Gastroesophageal sphincter (tissue), 4 donors: ENCODE data around the gene PLXDC1. TPM values are rescaled to one million over a fixed set of nuclear protein-coding genes. Genes with fewer than 3 reads are reported as not detected.

Source experiments
- ATAC-seq: fragments of 150-250 bp; one replicate; pipeline ENCODE4 v1.9.1; 2016; ENCODE audit warnings: mild to moderate bottlenecking, moderate library complexity
- H3K27ac ChIP-seq, 4 donors: fragments of 200-600 bp; sonication (generic) in 3 of 4; 1 replicate in 3 of 4; 2 replicates in 1 of 4; pipeline ENCODE4 v1.5.1; 2016 to 2019
- H3K27me3 ChIP-seq: fragments of 200-600 bp; sonication (generic); one replicate; pipeline ENCODE4 v1.5.1; 2019
- H3K36me3 ChIP-seq, 2 donors: fragments of 200-600 bp; sonication (generic); one replicate each; pipeline ENCODE4 v1.5.1; 2019; ENCODE audit warnings: control low read depth in 1 of 2
- H3K4me1 ChIP-seq, 3 donors: fragments of 200-600 bp; sonication (generic); 1 replicate in 2 of 3; 2 replicates in 1 of 3; pipeline ENCODE4 v1.5.1; 2016 to 2019; ENCODE audit warnings: control low read depth in 2 of 3
- H3K4me3 ChIP-seq, 2 donors: fragments of 200-600 bp; sonication (generic); one replicate each; pipeline ENCODE4 v1.5.1; 2019; ENCODE audit warnings: mild to moderate bottlenecking in 1 of 2, moderate library complexity in 1 of 2
- H3K9me3 ChIP-seq, 3 donors: fragments of 200-600 bp; sonication (generic); one replicate each; pipeline ENCODE4 v1.5.1; 2017 to 2019; ENCODE audit warnings: control low read depth in 2 of 3
- CTCF ChIP-seq, 4 experiments: fragments of 200-600 bp in 2 of 4; fragments of 450-650 bp in 2 of 4; sonication (generic) in 1 of 4; IDR thresholded peaks; one replicate each; pipeline ENCODE4 v1.5.1; 2017 to 2019; ENCODE audit warnings: antibody characterized with exemption in 4 of 4, mild to moderate bottlenecking in 2 of 4, moderate library complexity in 2 of 4
- EP300 ChIP-seq: sonication (generic); formaldehyde crosslinking; IDR thresholded peaks from one replicate; pipeline ENCODE4 v1.6.1; 2017; ENCODE audit warnings: antibody characterized with exemption, mild to moderate bottlenecking
- POLR2A ChIP-seq, 2 donors: fragments of 450-650 bp; IDR thresholded peaks; one replicate each; pipeline ENCODE4 v1.6.1; 2017; ENCODE audit warnings: antibody characterized with exemption in 2 of 2, mild to moderate bottlenecking in 2 of 2, moderate library complexity in 1 of 2
- POLR2AphosphoS5 ChIP-seq: sonication (generic); formaldehyde crosslinking; IDR thresholded peaks from one replicate; pipeline ENCODE4 v1.6.1; 2017; ENCODE audit warnings: antibody characterized with exemption
- WGBS, 2 donors: methylation state at CpG; one replicate each; pipeline ENCODE4 v1.1.5; 2018; ENCODE audit warnings: low coverage in 1 of 2; 5-methylcytosine and 5-hydroxymethylcytosine counted together
- total RNA-seq, 4 donors: library from RNA; depleted of rRNA; stranded (reverse); fragments of >200 nt; gene quantifications; one replicate each; pipeline ENCODE4 v1.1.0, GENCODE V29; 2016

PLXDC1 gene
- total RNA-seq, 4 donors from 2014 or later, result 5.5 to 21.6 (median 17.4) TPM

- H3K4me1 ChIP-seq, result peaks cover 0 to 9% (median 0%) of the 10 kb centered on the region in 3 donors
- peaks cover 0 to 50% of the 10 kb centered on the region in 2 donors for H3K36me3 ChIP-seq
- ATAC-seq, result peak; percentile 78
- no peaks in the 10 kb centered on the region for H3K9me3 ChIP-seq
- no peak overlapping the region for H3K4me3 ChIP-seq
- H3K27ac ChIP-seq, result no peak overlapping the region
- H3K27me3 ChIP-seq, result peaks cover 4% of the 10 kb centered on the region
- WGBS, 2 donors, result 5 to 72% methylated on average over 2 to 4 of the region's 35 CpGs
- peak in 3 of 4 experiments; percentile 78 to 85 (median 83) for TF ChIP-seq CTCF (IDR thresholded peaks at IDR 0.05)
- TF ChIP-seq POLR2A (IDR thresholded peaks at IDR 0.05), result no peak
These were observed 23.7 kb upstream of the PLXDC1 start for GRCh38 chr17:39174920-39175694.

DNA sequence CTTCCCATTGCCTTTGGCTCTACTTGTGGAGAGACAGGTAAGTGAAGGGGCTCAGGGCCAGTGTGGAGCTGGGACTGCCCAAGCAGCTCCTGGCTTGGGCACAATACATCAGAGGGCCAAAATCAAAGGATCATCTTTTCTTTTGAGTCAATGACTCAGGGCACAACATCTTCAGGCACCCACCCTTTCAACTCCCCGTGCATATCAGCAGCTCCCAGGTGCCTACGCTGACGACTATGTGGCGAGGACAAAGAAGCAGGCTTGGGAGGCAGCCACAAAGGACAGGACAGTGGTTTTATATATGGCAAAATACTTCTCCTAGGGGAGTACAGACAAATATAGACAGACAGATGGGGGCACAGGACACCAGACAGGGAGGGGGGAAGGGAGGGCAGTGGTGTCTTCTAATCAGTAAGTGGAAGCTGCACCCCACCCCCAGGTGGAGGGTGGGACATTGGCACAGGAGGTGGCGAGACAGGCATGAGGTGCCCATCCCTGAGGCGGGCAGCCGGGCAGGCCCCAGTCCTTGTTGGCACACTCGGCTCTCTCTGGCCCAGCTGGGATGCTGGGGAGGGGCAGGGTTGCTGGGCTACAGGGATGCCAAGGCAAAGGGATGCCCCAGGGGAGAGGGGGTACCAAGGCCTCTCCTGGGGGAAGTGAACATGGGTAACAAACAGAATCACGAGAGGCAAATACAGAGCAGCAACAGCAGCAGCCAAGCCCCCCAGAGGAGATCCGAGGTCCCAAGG is 22.3 kb upstream of the PLXDC1 start:
- Histone ChIP-seq H3K27ac (no peak overlapping the region), H3K36me3 (peaks cover 0 to 36% of the 10 kb centered on the region in 2 donors), H3K27me3 (peaks cover 4% of the 10 kb centered on the region), H3K9me3 (no peaks in the 10 kb centered on the region), H3K4me1 (peaks cover 0 to 9% (median 0%) of the 10 kb centered on the region in 3 donors), H3K4me3 (no peak overlapping the region)
- TF ChIP-seq CTCF (IDR thresholded peaks at IDR 0.05) (no peak), POLR2A (IDR thresholded peaks at IDR 0.05) (no peak), POLR2AphosphoS5 (no peak), EP300 (no peak)
- 68 to 77% methylated on average over 6 to 10 of the region's 10 CpGs for WGBS, 2 donors
- no peak for ATAC-seq

GRCh38 chr17:39173080-39173479 is 21.6 kb upstream of the PLXDC1 start:
- ATAC-seq, result no peak
- no peak overlapping the region for H3K4me3 ChIP-seq
- H3K36me3 ChIP-seq, result peaks cover 0 to 31% of the 10 kb centered on the region in 2 donors
- TF ChIP-seq POLR2A (IDR thresholded peaks at IDR 0.05) (no peak), POLR2AphosphoS5 (no peak), EP300 (no peak), CTCF (IDR thresholded peaks at IDR 0.05) (no peak)
- peaks cover 0 to 4% (median 0%) of the 10 kb centered on the region in 3 donors for H3K9me3 ChIP-seq
- peaks cover 4% of the 10 kb centered on the region for H3K27me3 ChIP-seq
- peaks cover 0 to 9% (median 0%) of the 10 kb centered on the region in 3 donors for H3K4me1 ChIP-seq
- 50 to 60% methylated on average over 1 to 5 of the region's 5 CpGs for WGBS, 2 donors
- H3K27ac ChIP-seq, result no peak overlapping the region

DNA sequence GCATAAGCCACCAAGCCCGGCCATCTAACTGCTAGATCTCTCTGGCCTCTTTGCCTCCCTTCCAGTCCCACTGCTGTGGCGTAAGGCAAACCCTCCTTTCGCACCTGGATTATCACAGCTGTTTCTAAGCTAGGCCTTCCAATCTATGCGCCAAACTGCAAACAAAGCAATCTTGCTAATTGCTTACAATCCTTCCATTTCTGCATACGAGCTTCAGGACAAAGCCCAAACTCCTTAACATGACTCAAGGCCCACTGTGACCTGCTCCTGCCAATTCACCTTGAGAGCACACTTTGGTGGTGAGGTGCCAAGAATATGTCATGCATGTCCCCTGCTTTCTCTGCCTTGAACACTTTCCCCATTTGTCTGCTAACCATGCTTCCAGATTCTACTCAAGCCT is 20.5 kb upstream of the PLXDC1 start:
- 67 to 83% methylated on average over 2 to 5 of the region's 5 CpGs for WGBS, 2 donors

More for the DNA sequence above, 20.5 kb upstream of the PLXDC1 start:
- H3K36me3 ChIP-seq, result peaks cover 0 to 19% of the 10 kb centered on the region in 2 donors
- H3K4me3 ChIP-seq, result no peak overlapping the region
- peaks cover 0 to 4% (median 0%) of the 10 kb centered on the region in 3 donors for H3K9me3 ChIP-seq
- TF ChIP-seq POLR2AphosphoS5, result no peak
- TF ChIP-seq POLR2A (IDR thresholded peaks at IDR 0.05), result no peak
- no peak for TF ChIP-seq CTCF (IDR thresholded peaks at IDR 0.05)
- no peak for TF ChIP-seq EP300
- no peak overlapping the region for H3K27ac ChIP-seq
- peaks cover 4% of the 10 kb centered on the region for H3K27me3 ChIP-seq
- ATAC-seq, result no peak
- peaks cover 0 to 15% (median 3%) of the 10 kb centered on the region in 3 donors for H3K4me1 ChIP-seq
